MM.1S (cell line): ENCODE data around the gene REL.

Source experiments
- DNase-seq: peaks from one replicate; pipeline ENCODE4 v3.0.0-alpha.2; 2015
- H2AFZ ChIP-seq: fragments of 300-600 bp; sonication (generic); 2 replicates; pipeline ENCODE4 v1.6.0; 2016; ENCODE audit warnings: antibody characterized with exemption, low read length
- H3F3A ChIP-seq: fragments of 300-600 bp; sonication (generic); 2 replicates; pipeline ENCODE4 v1.6.1; 2016; ENCODE audit warnings: mild to moderate bottlenecking, antibody characterized with exemption, low read length, moderate library complexity, mixed read lengths; ENCODE audit not compliant: insufficient read depth
- H3K27ac ChIP-seq: fragments of 300-600 bp; sonication (generic); 2 replicates; pipeline ENCODE4 v1.5.1; 2016; ENCODE audit warnings: mild to moderate bottlenecking, low read length
- H3K27me3 ChIP-seq: fragments of 300-600 bp; sonication (generic); replicated peaks from 2 replicates; pipeline ENCODE4 v1.6.0; 2016; ENCODE audit warnings: low read length; ENCODE audit not compliant: insufficient read depth
- H3K36me3 ChIP-seq: fragments of 300-600 bp; sonication (generic); replicated peaks from 2 replicates; pipeline ENCODE4 v1.6.1; 2016; ENCODE audit warnings: mild to moderate bottlenecking, low read length, mixed read lengths; ENCODE audit not compliant: insufficient read depth
- H3K4me1 ChIP-seq: fragments of 300-600 bp; sonication (generic); 2 replicates; pipeline ENCODE4 v1.6.1; 2016; ENCODE audit warnings: low read length, mixed read lengths
- H3K4me2 ChIP-seq: fragments of 300-600 bp; sonication (generic); 2 replicates; pipeline ENCODE4 v1.6.0; 2016; ENCODE audit warnings: low read depth, low read length
- H3K4me3 ChIP-seq: fragments of 300-600 bp; sonication (generic); 2 replicates; pipeline ENCODE4 v1.5.1; 2016; ENCODE audit warnings: low read length, mixed read lengths
- H3K79me2 ChIP-seq: fragments of 300-600 bp; sonication (generic); 2 replicates; pipeline ENCODE4 v1.6.1; 2016; ENCODE audit warnings: mixed run types, low read length, mixed read lengths
- H3K9ac ChIP-seq: fragments of 300-600 bp; sonication (generic); 2 replicates; pipeline ENCODE4 v1.6.1; 2016; ENCODE audit warnings: low read length, mixed read lengths
- H3K9me2 ChIP-seq: fragments of 300-600 bp; sonication (generic); replicated peaks from 2 replicates; pipeline ENCODE4 v1.6.1; 2016; ENCODE audit warnings: mild to moderate bottlenecking, low read length, mixed read lengths; ENCODE audit not compliant: insufficient read depth
- H3K9me3 ChIP-seq: fragments of 300-600 bp; sonication (generic); replicated peaks from 2 replicates; pipeline ENCODE4 v1.6.1; 2016; ENCODE audit warnings: mild to moderate bottlenecking, low read length, mixed read lengths; ENCODE audit not compliant: insufficient read depth
- H4K20me1 ChIP-seq: fragments of 300-600 bp; sonication (generic); 2 replicates; pipeline ENCODE4 v1.6.1; 2016; ENCODE audit warnings: mild to moderate bottlenecking, low read length, moderate library complexity, mixed read lengths; ENCODE audit not compliant: insufficient read depth
- CTCF ChIP-seq: fragments of 300-600 bp; sonication (generic); IDR thresholded peaks from 2 replicates; pipeline ENCODE4 v1.5.1; 2016; ENCODE audit warnings: antibody characterized with exemption, low read length, mixed read lengths
- EZH2 ChIP-seq: fragments of 300-600 bp; sonication (generic); optimal IDR thresholded peaks from 2 replicates; pipeline ENCODE3; 2017; ENCODE audit warnings: low read depth, mild to moderate bottlenecking, antibody characterized with exemption, low read length, mixed read lengths
- EZH2phosphoT487 ChIP-seq: fragments of 300-600 bp; sonication (generic); IDR thresholded peaks from 2 replicates; pipeline ENCODE4 v1.6.1; 2018; ENCODE audit warnings: antibody characterized with exemption, low read length

Gene REL

GRCh38 chr2:60947056-60947455 lies 65.7 kb downstream of the REL start:
- TF ChIP-seq EZH2 (no peak), EZH2phosphoT487 (no peak), CTCF (no peak)
- Histone ChIP-seq H3F3A (no peaks in the 10 kb centered on the region), H3K4me1 (no peaks in the 10 kb centered on the region), H3K27ac (no peak overlapping the region), H3K9ac (no peak overlapping the region), H3K4me3 (no peak overlapping the region), H3K36me3 (no peaks in the 10 kb centered on the region), H3K4me2 (no peak overlapping the region), H3K9me3 (no peaks in the 10 kb centered on the region), H4K20me1 (no peaks in the 10 kb centered on the region), H3K9me2 (no peaks in the 10 kb centered on the region), H3K27me3 (no peaks in the 10 kb centered on the region), H3K79me2 (no peaks in the 10 kb centered on the region), H2AFZ (no peak overlapping the region)
- no peak for DNase-seq

GRCh38 chr2:60948161-60948560 lies 66.8 kb downstream of the REL start:
- no peak for DNase-seq
- no peaks in the 10 kb centered on the region for H3K9me2 ChIP-seq
- H2AFZ ChIP-seq, result no peak overlapping the region
- H3F3A ChIP-seq, result no peaks in the 10 kb centered on the region
- TF ChIP-seq EZH2, result no peak
- no peak for TF ChIP-seq EZH2phosphoT487
- TF ChIP-seq CTCF, result no peak
- H3K27me3 ChIP-seq, result no peaks in the 10 kb centered on the region
- H3K4me1 ChIP-seq, result no peaks in the 10 kb centered on the region
- H3K79me2 ChIP-seq, result no peaks in the 10 kb centered on the region
- H3K27ac ChIP-seq, result no peak overlapping the region
- no peaks in the 10 kb centered on the region for H3K36me3 ChIP-seq
- no peak overlapping the region for H3K4me3 ChIP-seq
- H3K9ac ChIP-seq, result no peak overlapping the region
- no peak overlapping the region for H3K4me2 ChIP-seq
- H3K9me3 ChIP-seq, result no peaks in the 10 kb centered on the region
- H4K20me1 ChIP-seq, result no peaks in the 10 kb centered on the region

- Histone ChIP-seq H3K4me3 (no peak overlapping the region), H4K20me1 (no peaks in the 10 kb centered on the region), H3K79me2 (no peaks in the 10 kb centered on the region), H3K36me3 (no peaks in the 10 kb centered on the region), H3K9ac (no peak overlapping the region), H3K27ac (no peak overlapping the region), H3K4me2 (no peak overlapping the region), H3K9me2 (no peaks in the 10 kb centered on the region), H3K4me1 (no peaks in the 10 kb centered on the region), H3K9me3 (no peaks in the 10 kb centered on the region), H3F3A (no peaks in the 10 kb centered on the region), H3K27me3 (no peaks in the 10 kb centered on the region), H2AFZ (no peak overlapping the region)
- TF ChIP-seq EZH2phosphoT487, result no peak
- TF ChIP-seq CTCF, result no peak
- no peak for TF ChIP-seq EZH2
- DNase-seq, result no peak
Measured at GRCh38 chr2:60948926-60949579, 67.7 kb downstream of the REL start.
